H1 (cell line): Measurements from ENCODE around the gene FAM193A. TPM values are rescaled to one million over a fixed set of nuclear protein-coding genes. Genes with fewer than 3 reads are reported as not detected.

Source experiments
- CTCF ChIA-PET: fragments of 300-600 bp; sonication (Branson Sonifier 250); formaldehyde crosslinking; loops from one replicate; lab custom pipeline; 2021; ENCODE audit not compliant: partially characterized antibody; lab: Charles Lee
- POLR2A ChIA-PET: fragments of 300-600 bp; sonication (Branson Sonifier 250); formaldehyde crosslinking; loops from one replicate; lab custom pipeline; 2021; ENCODE audit warnings: inconsistent platforms; ENCODE audit not compliant: partially characterized antibody; lab: Charles Lee
- DNase-seq, 2 experiments: peaks; one replicate each; pipeline versions ENCODE4 v3.0.0 to v3.0.0-alpha.2; 2010 to 2022; ENCODE audit warnings: low spot score in 2 of 2, low read depth in 1 of 2, mixed read lengths in 1 of 2
- FAIRE-seq: peaks from 2 replicates; lab custom pipeline; 2011; peaks lifted over from hg19 to GRCh38; lab: Jason Lieb, UNC
- H2AFZ ChIP-seq: 2 replicates; pipeline ENCODE4 v1.8.1; 2012; ENCODE audit warnings: low read length, inconsistent platforms
- H2AK5ac ChIP-seq: 2 replicates; pipeline ENCODE4 v1.6.1; 2013; ENCODE audit warnings: low read depth, low read length
- H2BK120ac ChIP-seq: replicated peaks from 2 replicates; pipeline ENCODE3; 2013; ENCODE audit warnings: low read depth, low read length, inconsistent platforms
- H2BK12ac ChIP-seq: 2 replicates; pipeline ENCODE4 v1.6.1; 2013; ENCODE audit warnings: low read depth, low read length
- H2BK15ac ChIP-seq: 2 replicates; pipeline ENCODE4 v1.6.1; 2013; ENCODE audit warnings: low read length
- H2BK20ac ChIP-seq: 2 replicates; pipeline ENCODE4 v1.6.1; 2013; ENCODE audit warnings: low read length
- H2BK5ac ChIP-seq: 2 replicates; pipeline ENCODE4 v1.6.1; 2013; ENCODE audit warnings: low read depth, low read length
- H3K14ac ChIP-seq: 2 replicates; pipeline ENCODE4 v1.6.1; 2013; ENCODE audit warnings: inconsistent platforms; ENCODE audit not compliant: insufficient read length
- H3K18ac ChIP-seq: 2 replicates; pipeline ENCODE4 v1.6.1; 2013; ENCODE audit warnings: low read length; ENCODE audit errors: extremely low read depth
- H3K23ac ChIP-seq: 2 replicates; pipeline ENCODE4 v1.6.1; 2013; ENCODE audit warnings: inconsistent platforms; ENCODE audit not compliant: insufficient read length
- H3K23me2 ChIP-seq: 2 replicates; pipeline ENCODE4 v1.6.1; 2013; ENCODE audit warnings: low read depth, low read length
- H3K27ac ChIP-seq: 2 replicates; pipeline ENCODE4 v1.6.1; 2011; ENCODE audit warnings: low read depth, low read length, inconsistent platforms
- H3K27me3 ChIP-seq, 4 experiments: replicated peaks in 1 of 4; 1 replicate in 1 of 4; 2 replicates in 3 of 4; pipeline versions ENCODE4 v1.6.1 to v1.8.1; 2011 to 2013; ENCODE audit warnings: low read length in 3 of 4, mild to moderate bottlenecking in 3 of 4, inconsistent platforms in 2 of 4, mixed read lengths in 2 of 4, moderate library complexity in 1 of 4; ENCODE audit not compliant: control insufficient read depth in 3 of 4, insufficient read depth in 3 of 4; ENCODE audit errors: extremely low read depth in 1 of 4
- H3K36me3 ChIP-seq, 4 experiments: 2 replicates each; pipeline versions ENCODE4 v1.6.1 to v1.8.1; 2011 to 2013; ENCODE audit warnings: mild to moderate bottlenecking in 4 of 4, low read length in 3 of 4, moderate library complexity in 2 of 4, control low read depth in 1 of 4, inconsistent platforms in 1 of 4; ENCODE audit not compliant: insufficient read depth in 4 of 4, control insufficient read depth in 2 of 4
- H3K4ac ChIP-seq: replicated peaks from 2 replicates; pipeline ENCODE3; 2013; ENCODE audit warnings: low read length, low read depth, mixed read lengths, inconsistent platforms; ENCODE audit not compliant: insufficient read length
- H3K4me1 ChIP-seq, 4 experiments: replicated peaks in 1 of 4; 1 replicate in 1 of 4; 2 replicates in 3 of 4; pipeline versions ENCODE4 v1.6.1 to v1.8.1; 2011 to 2013; ENCODE audit warnings: low read length in 3 of 4, inconsistent platforms in 2 of 4, mixed read lengths in 1 of 4; ENCODE audit not compliant: insufficient read depth in 4 of 4, control insufficient read depth in 3 of 4
- H3K4me2 ChIP-seq, 2 experiments: 2 replicates each; pipeline versions ENCODE4 v1.6.1 to v1.8.1; 2011 to 2013; ENCODE audit warnings: low read depth in 2 of 2, low read length in 2 of 2, control low read depth in 1 of 2, inconsistent platforms in 1 of 2, mild to moderate bottlenecking in 1 of 2; ENCODE audit not compliant: insufficient read depth in 1 of 2
- H3K4me3 ChIP-seq, 4 experiments: fragments of 200-600, 300-600 bp in 1 of 4; sonication (generic), shearing (Covaris generic), sonication (Bioruptor Twin) in 1 of 4; 2 replicates each; pipeline versions ENCODE4 v1.5.1 to v1.8.1; 2011 to 2016; ENCODE audit warnings: low read length in 4 of 4, low read depth in 3 of 4, control low read depth in 2 of 4, inconsistent platforms in 2 of 4, mild to moderate bottlenecking in 2 of 4, mixed read lengths in 1 of 4, moderate library complexity in 1 of 4; ENCODE audit not compliant: insufficient read depth in 2 of 4; ENCODE audit errors: extremely low read depth in 1 of 4
- H3K56ac ChIP-seq: replicated peaks from 2 replicates; pipeline ENCODE3; 2013; ENCODE audit warnings: low read depth, mild to moderate bottlenecking, mixed read lengths, low read length, inconsistent platforms; ENCODE audit not compliant: insufficient read length
- H3K79me1 ChIP-seq: 2 replicates; pipeline ENCODE4 v1.6.1; 2013; ENCODE audit warnings: low read depth, low read length, control low read depth
- H3K79me2 ChIP-seq, 2 experiments: 2 replicates each; pipeline versions ENCODE4 v1.6.1 to v1.8.1; 2012 to 2013; ENCODE audit warnings: low read length in 2 of 2, mild to moderate bottlenecking in 2 of 2, inconsistent platforms in 1 of 2; ENCODE audit not compliant: insufficient read depth in 2 of 2, control insufficient read depth in 1 of 2
- H3K9ac ChIP-seq, 4 experiments: replicated peaks in 1 of 4; 1 replicate in 1 of 4; 2 replicates in 3 of 4; pipeline versions ENCODE4 v1.6.1 to v1.8.1; 2011 to 2013; ENCODE audit warnings: low read depth in 3 of 4, low read length in 3 of 4, control low read depth in 2 of 4, mild to moderate bottlenecking in 2 of 4, moderate library complexity in 2 of 4, inconsistent platforms in 1 of 4; ENCODE audit errors: extremely low read depth in 1 of 4
- H3K9me3 ChIP-seq, 2 experiments: 2 replicates each; pipeline versions ENCODE4 v1.6.1 to v1.8.1; 2012 to 2013; ENCODE audit warnings: mild to moderate bottlenecking in 2 of 2, moderate library complexity in 2 of 2, control low read depth in 1 of 2, inconsistent platforms in 1 of 2, low read depth in 1 of 2, low read length in 1 of 2, mixed read lengths in 1 of 2; ENCODE audit not compliant: insufficient read depth in 2 of 2
- H4K20me1 ChIP-seq, 2 experiments: replicated peaks in 1 of 2; 2 replicates each; pipeline versions ENCODE3 to v1.8.1; 2011 to 2013; ENCODE audit warnings: inconsistent platforms in 2 of 2, low read length in 2 of 2, mild to moderate bottlenecking in 1 of 2; ENCODE audit not compliant: insufficient read depth in 2 of 2, control insufficient read depth in 1 of 2
- H4K5ac ChIP-seq: 2 replicates; pipeline ENCODE4 v1.6.1; 2013; ENCODE audit warnings: low read length, low read depth, mixed read lengths, inconsistent platforms; ENCODE audit not compliant: insufficient read length
- H4K8ac ChIP-seq: 2 replicates; pipeline ENCODE4 v1.8.0; 2013; ENCODE audit warnings: mild to moderate bottlenecking, moderate library complexity, low read length, inconsistent platforms; ENCODE audit not compliant: insufficient read depth; ENCODE audit errors: extremely low read depth
- H4K91ac ChIP-seq: replicated peaks from 2 replicates; pipeline ENCODE3; 2013; ENCODE audit warnings: low read length, mixed read lengths, inconsistent platforms; ENCODE audit not compliant: insufficient read length
- RNF2 ChIP-seq: fragments of 200-900, 300-1000 bp; sonication (generic); IDR thresholded peaks from 2 replicates; pipeline ENCODE4 v1.7.1; 2016; ENCODE audit warnings: borderline replicate concordance, low read depth, mild to moderate bottlenecking, antibody characterized with exemption, low read length; ENCODE audit not compliant: poor library complexity, severe bottlenecking; ENCODE audit errors: missing control alignments
- SP4 ChIP-seq: IDR thresholded peaks from 2 replicates; pipeline ENCODE4 v1.6.1; 2012; ENCODE audit warnings: low read length, inconsistent platforms
- WGBS, 2 experiments: shearing (Covaris generic) in 1 of 2; methylation state at CpG; one replicate each; pipeline versions ENCODE4 v1.1.6 to v1.1.7; 2013 to 2015; ENCODE audit warnings: low lambda C conversion rate in 2 of 2, mixed read lengths in 2 of 2, inconsistent platforms in 1 of 2, low coverage in 1 of 2, missing lambda C conversion rate in 1 of 2; ENCODE audit not compliant: insufficient replicate concordance in 2 of 2, insufficient coverage in 1 of 2, insufficient read length in 1 of 2; ENCODE audit errors: extremely low coverage in 1 of 2, missing lambda C conversion rate in 1 of 2; 5-methylcytosine and 5-hydroxymethylcytosine counted together
- polyA plus RNA-seq, 7 experiments: library from polyadenylated mRNA; depleted of rRNA in 3 of 7; stranded (reverse) in 5 of 7; unstranded in 2 of 7; fragments of >200 nt in 5 of 7; fragments of 200-250 nt in 2 of 7; gene quantifications; 1 replicate in 5 of 7; 2 replicates in 1 of 7; 4 replicates in 1 of 7; pipeline versions ENCODE4 v1.2.1 to v1.2.3, GENCODE V29; 2011 to 2013; ENCODE audit warnings: missing spikeins in 2 of 7, mixed read lengths in 2 of 7
- total RNA-seq: library from RNA; stranded (reverse); fragmentation: NEBNext Ultra II Directional; extraction: Animal tissue kit (Norgen Biotek cat#: 25700); gene quantifications from 2 replicates; pipeline ENCODE4 v1.2.1, GENCODE V29; 2021

The FAM193A gene
- total and polyA plus RNA-seq, 2 of the 8 experiments (the other 6 are each of a cell fraction or from before 2014, with no cell fraction given): 8.7 to 26.2 TPM

GRCh38 chr4:2714918-2715317 is 178.5 kb downstream of the FAM193A start:
- WGBS, 2 experiments: 93% methylated on average over 4 of the region's 4 CpGs; no CpG with 5 or more reads in 1 of the 2 experiments
- POLR2A ChIA-PET: interaction anchor here (1.8 kb wide), 1 partner anchor 11 kb away, joined by 5 read pairs; no protein-coding TSS in a partner anchor
- FAIRE-seq: no peak

More at GRCh38 chr4:2714918-2715317, 178.5 kb downstream of the FAM193A start:
- no peaks in the 10 kb centered on the region for H3K79me2 ChIP-seq
- H3K4ac ChIP-seq: no peak overlapping the region
- no peak overlapping the region for H3K9ac ChIP-seq
- peaks cover 2 to 30% (median 9%) of the 10 kb centered on the region in 4 experiments; a peak in 6 of 8 replicates for H3K36me3 ChIP-seq
- no peak overlapping the region for H4K8ac ChIP-seq
- no peaks in the 10 kb centered on the region for H3K4me1 ChIP-seq
- no peak overlapping the region for H2BK15ac ChIP-seq
- H2AFZ ChIP-seq: no peak overlapping the region
- H4K91ac ChIP-seq: no peak overlapping the region
- H3K27ac ChIP-seq: no peak overlapping the region
- no peak overlapping the region for H3K14ac ChIP-seq
- H3K27me3 ChIP-seq: no peaks in the 10 kb centered on the region
- no peak overlapping the region for H3K56ac ChIP-seq
- H2BK5ac ChIP-seq: no peak overlapping the region
- no peaks in the 10 kb centered on the region for H3K23me2 ChIP-seq
- CTCF ChIA-PET: no interaction called here
- TF ChIP-seq RNF2 (no peak), SP4 (no peak)
- H2BK120ac ChIP-seq: no peak overlapping the region
- no peaks in the 10 kb centered on the region for H3K79me1 ChIP-seq
- H2AK5ac ChIP-seq: no peak overlapping the region
- H3K9me3 ChIP-seq: no peaks in the 10 kb centered on the region
- no peak overlapping the region for H4K5ac ChIP-seq
- no peak for DNase-seq
- no peak overlapping the region for H3K18ac ChIP-seq
- H3K23ac ChIP-seq: no peak overlapping the region
- H3K4me2 ChIP-seq: no peak overlapping the region
- no peak overlapping the region for H2BK12ac ChIP-seq
- peaks cover 0 to 5% of the 10 kb centered on the region in 2 experiments for H4K20me1 ChIP-seq
- no peak overlapping the region for H3K4me3 ChIP-seq
- no peak overlapping the region for H2BK20ac ChIP-seq
